OCI-LY7 (cell line): ENCODE results near the gene ACOD1. TPM values are rescaled to one million over a fixed set of nuclear protein-coding genes. Genes with fewer than 3 reads are reported as not detected.

Source experiments
- BruUV-seq: library from RNA; stranded (reverse); fragments of 400-500 nt; replicated peaks from 2 replicates; lab custom pipeline; 2021; lab: Mats Ljungman, UMichigan
- CTCF ChIA-PET: fragments of 300-600 bp; sonication (Branson Sonifier 250); formaldehyde crosslinking; loops from one replicate; lab custom pipeline; 2022; ENCODE audit warnings: antibody characterized with exemption; ENCODE audit not compliant: unreplicated experiment; lab: Charles Lee
- POLR2A ChIA-PET: fragments of 300-600 bp; sonication (Branson Sonifier 250); formaldehyde crosslinking; loops from one replicate; lab custom pipeline; 2022; ENCODE audit warnings: antibody characterized with exemption; lab: Charles Lee
- DNase-seq: peaks from one replicate; pipeline ENCODE4 v3.0.0-alpha.2; 2015; ENCODE audit warnings: low spot score
- H2AFZ ChIP-seq: fragments of 200-600 bp; sonication (generic), shearing (Covaris generic); 2 replicates; pipeline ENCODE4 v1.6.1; 2014; ENCODE audit warnings: mild to moderate bottlenecking, antibody characterized with exemption, low read length, moderate library complexity
- H3K27ac ChIP-seq: fragments of 200-600 bp; sonication (generic); 2 replicates; pipeline ENCODE4 v1.5.1; 2014; ENCODE audit warnings: mixed run types, low read depth, mild to moderate bottlenecking, moderate library complexity, low read length, inconsistent platforms; ENCODE audit not compliant: poor library complexity, severe bottlenecking
- H3K36me3 ChIP-seq: fragments of 200-600 bp; sonication (generic); 2 replicates; pipeline ENCODE4 v1.6.1; 2014; ENCODE audit warnings: mild to moderate bottlenecking, antibody characterized with exemption, low read length, moderate library complexity, mixed read lengths; ENCODE audit not compliant: insufficient read depth
- H3K4me1 ChIP-seq: fragments of 200-600 bp; sonication (generic); 2 replicates; pipeline ENCODE4 v1.5.1; 2014; ENCODE audit warnings: mild to moderate bottlenecking, low read length; ENCODE audit not compliant: insufficient read depth, poor library complexity, severe bottlenecking
- H3K4me2 ChIP-seq: fragments of 200-600 bp; sonication (generic); 2 replicates; pipeline ENCODE4 v1.6.1; 2014; ENCODE audit warnings: mild to moderate bottlenecking, low read length
- H3K4me3 ChIP-seq: fragments of 200-600 bp; sonication (generic); 2 replicates; pipeline ENCODE4 v1.5.1; 2014; ENCODE audit warnings: mild to moderate bottlenecking, low read depth, low read length; ENCODE audit not compliant: poor library complexity, severe bottlenecking
- H3K79me2 ChIP-seq: fragments of 200-600 bp; sonication (generic); 2 replicates; pipeline ENCODE4 v1.6.1; 2016; ENCODE audit warnings: low read depth, mild to moderate bottlenecking, low read length, moderate library complexity, mixed read lengths; ENCODE audit not compliant: insufficient read depth
- H3K9me2 ChIP-seq: fragments of 200-600 bp; sonication (generic); 2 replicates; pipeline ENCODE4 v1.6.1; 2016; ENCODE audit warnings: mild to moderate bottlenecking, low read length, mixed read lengths; ENCODE audit not compliant: insufficient read depth
- H3K9me3 ChIP-seq: fragments of 200-600 bp; sonication (generic); 2 replicates; pipeline ENCODE4 v1.6.1; 2014; ENCODE audit warnings: mild to moderate bottlenecking, mixed run types, low read length, mixed read lengths
- H4K20me1 ChIP-seq: fragments of 200-600 bp; sonication (generic); 2 replicates; pipeline ENCODE4 v1.6.1; 2014; ENCODE audit warnings: mild to moderate bottlenecking, antibody characterized with exemption, low read length, moderate library complexity, mixed read lengths; ENCODE audit not compliant: insufficient read depth
- EZH2phosphoT487 ChIP-seq: fragments of 200-600 bp; sonication (generic); IDR thresholded peaks from 2 replicates; pipeline ENCODE4 v1.6.1; 2018; ENCODE audit warnings: low read depth, borderline replicate concordance, mild to moderate bottlenecking, mixed run types, antibody characterized with exemption, low read length, moderate library complexity, mixed read lengths
- intact Hi-C: fragments of 100-400 bp; cut with micrococcal nuclease; formaldehyde crosslinking; loops from one replicate; pipeline ENCODE4 v1.10.0; 2022; ENCODE audit not compliant: unreplicated experiment
- total RNA-seq, 2 experiments: library from RNA; depleted of rRNA in 1 of 2; stranded (reverse); fragments of >200 nt in 1 of 2; shearing (Covaris generic) in 1 of 2; gene quantifications; 2 replicates each; pipeline ENCODE4 v1.2.3, GENCODE V29; 2014 to 2022
- TF ChIP-seq, protein P1 (sequence below): fragments of 200-600 bp; sonication (generic); conservative IDR thresholded peaks from 2 replicates; pipeline ENCODE4 v1.5.1; 2014; ENCODE audit warnings: mild to moderate bottlenecking, antibody characterized with exemption, low read length, moderate library complexity, mixed read lengths

ACOD1 gene
- total RNA-seq, 2 experiments from 2014 or later, result not detected

DNA sequence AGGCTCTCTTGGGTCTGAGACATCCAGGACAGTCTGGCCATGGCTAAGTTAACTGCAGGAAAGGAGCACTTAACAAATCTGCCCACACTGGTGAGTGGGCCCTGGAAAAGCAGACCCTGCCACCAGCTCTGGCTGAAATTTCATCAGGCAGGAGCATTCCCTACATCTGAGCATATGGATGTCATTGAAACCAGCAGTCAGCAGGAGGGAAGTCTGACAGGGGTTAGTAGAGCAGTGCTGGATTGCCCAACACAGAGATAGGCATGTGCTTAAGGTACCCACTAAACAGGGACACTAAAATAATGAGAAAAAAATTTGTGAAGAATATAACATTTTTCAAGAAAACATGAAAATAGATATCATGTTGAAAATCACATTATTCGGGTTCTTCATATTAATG is 13.6 kb upstream of the ACOD1 start:
- no peak overlapping the region for H3K4me2 ChIP-seq
- H2AFZ ChIP-seq, result no peak overlapping the region
- no peaks in the 10 kb centered on the region for H3K9me3 ChIP-seq
- intact Hi-C loops, result no loop called here
- TF ChIP-seq, protein P1, sequence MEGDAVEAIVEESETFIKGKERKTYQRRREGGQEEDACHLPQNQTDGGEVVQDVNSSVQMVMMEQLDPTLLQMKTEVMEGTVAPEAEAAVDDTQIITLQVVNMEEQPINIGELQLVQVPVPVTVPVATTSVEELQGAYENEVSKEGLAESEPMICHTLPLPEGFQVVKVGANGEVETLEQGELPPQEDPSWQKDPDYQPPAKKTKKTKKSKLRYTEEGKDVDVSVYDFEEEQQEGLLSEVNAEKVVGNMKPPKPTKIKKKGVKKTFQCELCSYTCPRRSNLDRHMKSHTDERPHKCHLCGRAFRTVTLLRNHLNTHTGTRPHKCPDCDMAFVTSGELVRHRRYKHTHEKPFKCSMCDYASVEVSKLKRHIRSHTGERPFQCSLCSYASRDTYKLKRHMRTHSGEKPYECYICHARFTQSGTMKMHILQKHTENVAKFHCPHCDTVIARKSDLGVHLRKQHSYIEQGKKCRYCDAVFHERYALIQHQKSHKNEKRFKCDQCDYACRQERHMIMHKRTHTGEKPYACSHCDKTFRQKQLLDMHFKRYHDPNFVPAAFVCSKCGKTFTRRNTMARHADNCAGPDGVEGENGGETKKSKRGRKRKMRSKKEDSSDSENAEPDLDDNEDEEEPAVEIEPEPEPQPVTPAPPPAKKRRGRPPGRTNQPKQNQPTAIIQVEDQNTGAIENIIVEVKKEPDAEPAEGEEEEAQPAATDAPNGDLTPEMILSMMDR, result no peak
- no peak for TF ChIP-seq EZH2phosphoT487
- no peak for DNase-seq
- no peaks in the 10 kb centered on the region for H3K9me2 ChIP-seq
- H3K27ac ChIP-seq, result no peak overlapping the region
- CTCF ChIA-PET, result no interaction called here
- no TSS peak for BruUV-seq
- H3K36me3 ChIP-seq, result no peaks in the 10 kb centered on the region
- no peaks in the 10 kb centered on the region for H4K20me1 ChIP-seq
- no peaks in the 10 kb centered on the region for H3K79me2 ChIP-seq
- POLR2A ChIA-PET, result no interaction called here
- H3K4me1 ChIP-seq, result no peaks in the 10 kb centered on the region
- H3K4me3 ChIP-seq, result no peak overlapping the region

DNA sequence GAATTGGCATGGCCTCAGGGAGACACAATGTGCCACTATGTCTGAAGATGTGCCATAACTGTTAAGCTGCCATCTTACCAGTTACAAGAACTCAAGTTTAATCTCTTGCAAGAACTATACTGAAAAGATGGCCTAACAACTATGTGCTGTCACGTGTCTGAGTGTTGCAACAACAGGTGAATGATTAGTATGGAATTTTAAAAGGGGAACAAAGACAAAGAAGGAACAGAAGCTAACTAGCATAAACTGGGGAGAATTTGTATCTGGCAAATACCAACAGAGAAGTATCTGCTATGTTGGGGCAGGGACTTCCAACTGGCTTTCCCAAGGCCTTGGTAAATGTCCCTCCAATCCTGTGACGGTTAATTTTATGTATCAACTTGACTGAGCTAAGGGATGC is 11.5 kb upstream of the ACOD1 start:
- Histone ChIP-seq H2AFZ (no peak overlapping the region), H3K9me2 (no peaks in the 10 kb centered on the region), H3K4me1 (no peaks in the 10 kb centered on the region), H4K20me1 (no peaks in the 10 kb centered on the region), H3K4me3 (no peak overlapping the region), H3K36me3 (no peaks in the 10 kb centered on the region), H3K27ac (no peak overlapping the region), H3K9me3 (no peaks in the 10 kb centered on the region), H3K79me2 (no peaks in the 10 kb centered on the region), H3K4me2 (no peak overlapping the region)
- no peak for DNase-seq
- BruUV-seq, result no TSS peak
- no peak for TF ChIP-seq EZH2phosphoT487
- TF ChIP-seq, protein P1, result no peak
- ChIA-PET CTCF (no interaction called here), POLR2A (no interaction called here)
- intact Hi-C loops, result no loop called here

DNA sequence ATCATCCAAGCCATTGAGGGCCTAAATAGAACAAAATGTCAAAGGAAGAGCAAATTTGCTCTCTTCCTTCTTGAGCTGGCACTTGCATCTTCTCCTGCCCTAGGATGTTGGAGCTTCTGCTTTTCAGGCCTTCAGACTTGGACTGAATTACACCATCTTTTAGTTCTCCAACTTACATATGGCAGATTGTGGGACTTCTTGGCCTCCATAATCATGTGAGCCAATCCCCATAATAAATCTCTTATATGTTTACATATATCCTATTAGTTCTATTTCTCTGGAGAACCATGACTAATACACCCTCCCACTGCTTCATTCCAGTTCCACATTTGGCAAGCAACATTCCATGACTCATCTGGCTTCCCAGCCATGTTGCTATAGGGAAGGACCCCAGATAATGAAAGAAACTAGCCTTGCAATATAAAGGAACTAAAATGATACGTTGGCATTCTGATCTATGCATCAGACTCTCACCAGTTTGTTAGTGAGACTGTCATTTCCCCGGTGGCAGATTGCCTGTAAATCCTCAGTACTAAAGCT is 11.0 kb upstream of the ACOD1 start:
- Histone ChIP-seq H4K20me1 (no peaks in the 10 kb centered on the region), H3K27ac (no peak overlapping the region), H3K4me2 (no peak overlapping the region), H3K36me3 (no peaks in the 10 kb centered on the region), H3K9me2 (no peaks in the 10 kb centered on the region), H3K4me1 (no peaks in the 10 kb centered on the region), H3K9me3 (no peaks in the 10 kb centered on the region), H3K79me2 (no peaks in the 10 kb centered on the region), H2AFZ (no peak overlapping the region), H3K4me3 (no peak overlapping the region)
- ChIA-PET POLR2A (no interaction called here), CTCF (no interaction called here)
- DNase-seq, result no peak
- intact Hi-C loops, result no loop called here
- no TSS peak for BruUV-seq
- TF ChIP-seq, protein P1, result no peak
- TF ChIP-seq EZH2phosphoT487, result no peak
